ENCODE data around the gene IMMP2L. TPM values are rescaled to one million over a fixed set of nuclear protein-coding genes. Genes with fewer than 3 reads are reported as not detected.

IMMP2L gene
- total and polyA plus RNA-seq, 2 of the 13 experiments (the other 11 are each of a cell fraction or from before 2014, with no cell fraction given) = 7.8 to 16.9 TPM

DNA sequence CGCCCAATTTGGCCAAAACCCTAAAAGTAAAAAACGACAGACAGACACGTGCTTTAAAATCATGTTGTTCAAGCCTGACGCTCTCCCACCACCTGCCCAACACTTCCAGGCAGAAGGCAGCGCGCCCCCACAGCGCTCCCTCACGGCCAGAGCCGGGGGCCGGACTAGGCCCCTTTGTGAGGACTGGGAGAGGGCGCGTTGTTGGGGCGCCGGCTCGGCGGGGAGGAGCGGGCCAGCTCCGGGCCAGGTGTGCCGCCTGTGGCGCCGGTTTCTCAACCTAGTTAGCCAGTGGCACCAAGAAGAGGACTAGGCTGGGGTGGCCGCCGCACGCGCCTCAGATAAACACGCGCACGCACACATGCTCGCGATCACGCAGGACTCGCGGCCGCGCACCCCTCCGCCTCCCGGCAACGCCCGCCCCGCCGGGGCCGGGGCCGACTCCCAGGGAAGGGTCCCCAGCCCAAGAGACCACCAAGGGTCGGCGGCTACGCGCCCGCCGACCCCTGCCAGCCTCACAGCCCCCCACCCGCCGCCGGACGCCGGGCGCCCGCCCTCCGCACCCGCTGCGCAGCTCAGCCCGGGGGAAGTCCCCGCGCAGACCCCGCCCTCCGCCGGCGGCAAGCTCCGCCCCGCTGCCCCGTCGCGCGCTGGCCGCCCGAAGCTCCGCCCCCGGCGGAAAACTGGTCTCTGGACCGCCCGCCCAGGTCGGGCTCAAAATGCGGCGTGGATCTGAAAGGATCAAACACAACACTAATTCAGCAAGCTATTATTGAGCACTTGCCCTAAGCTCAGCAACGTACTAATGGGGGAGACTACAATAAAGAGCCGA, at the start of gene IMMP2L (continued):
- TF ChIP-seq IKZF4 (CRISPR knock-in tag; IDR thresholded peaks at IDR 0.05; ENCODE audit: borderline replicate concordance, low read depth, not compliant biosample characterization) (no peak), KMT2B (CRISPR knock-in tag; IDR thresholded peaks at IDR 0.05) (peak; percentile 66), ZNF782 (CRISPR knock-in tag; IDR thresholded peaks at IDR 0.05; ENCODE audit: borderline replicate concordance) (peak; percentile 89; the same call in 1 of the 2 replicates), CHD4 (IDR thresholded peaks at IDR 0.05; ENCODE audit: borderline replicate concordance, low read length) (no peak), EHMT2 (IDR thresholded peaks at IDR 0.05; ENCODE audit: borderline replicate concordance, low read depth, low read length) (no peak), HNF4G (IDR thresholded peaks at IDR 0.05; ENCODE audit: borderline replicate concordance, low read depth, low read length) (no peak), HNF4G (CRISPR knock-in tag; IDR thresholded peaks at IDR 0.05; ENCODE audit: borderline replicate concordance, low read depth) (no peak), ZFP36L2 (CRISPR knock-in tag; IDR thresholded peaks at IDR 0.05) (no peak), MZF1 (CRISPR knock-in tag; IDR thresholded peaks at IDR 0.05; ENCODE audit: borderline replicate concordance) (no peak), ARID2 (CRISPR knock-in tag; IDR thresholded peaks at IDR 0.05; ENCODE audit: borderline replicate concordance) (no peak), ZBTB8A (CRISPR knock-in tag; IDR thresholded peaks at IDR 0.05; ENCODE audit: borderline replicate concordance, low read depth) (no peak), JARID2 (CRISPR knock-in tag; IDR thresholded peaks at IDR 0.05; ENCODE audit: insufficient replicate concordance) (no peak), NONO (IDR thresholded peaks at IDR 0.05) (no peak), NONO (CRISPR knock-in tag; conservative IDR thresholded peaks at IDR 0.05) (0 out of 2 replicates have a peak, but pooled peaks have one; percentile 43), MED1 (CRISPR knock-in tag; IDR thresholded peaks at IDR 0.05) (no peak), ARNT2 (CRISPR knock-in tag; IDR thresholded peaks at IDR 0.05; ENCODE audit: low read depth) (no peak), ZNF558 (CRISPR knock-in tag; IDR thresholded peaks at IDR 0.05; ENCODE audit: borderline replicate concordance) (0 out of 2 replicates have a peak, but pooled peaks have one; percentile 62), TAF1 (CRISPR knock-in tag; IDR thresholded peaks at IDR 0.05) (peak; percentile 61; the same call in 1 of the 2 replicates)
- TF ChIP-seq, protein P1, sequence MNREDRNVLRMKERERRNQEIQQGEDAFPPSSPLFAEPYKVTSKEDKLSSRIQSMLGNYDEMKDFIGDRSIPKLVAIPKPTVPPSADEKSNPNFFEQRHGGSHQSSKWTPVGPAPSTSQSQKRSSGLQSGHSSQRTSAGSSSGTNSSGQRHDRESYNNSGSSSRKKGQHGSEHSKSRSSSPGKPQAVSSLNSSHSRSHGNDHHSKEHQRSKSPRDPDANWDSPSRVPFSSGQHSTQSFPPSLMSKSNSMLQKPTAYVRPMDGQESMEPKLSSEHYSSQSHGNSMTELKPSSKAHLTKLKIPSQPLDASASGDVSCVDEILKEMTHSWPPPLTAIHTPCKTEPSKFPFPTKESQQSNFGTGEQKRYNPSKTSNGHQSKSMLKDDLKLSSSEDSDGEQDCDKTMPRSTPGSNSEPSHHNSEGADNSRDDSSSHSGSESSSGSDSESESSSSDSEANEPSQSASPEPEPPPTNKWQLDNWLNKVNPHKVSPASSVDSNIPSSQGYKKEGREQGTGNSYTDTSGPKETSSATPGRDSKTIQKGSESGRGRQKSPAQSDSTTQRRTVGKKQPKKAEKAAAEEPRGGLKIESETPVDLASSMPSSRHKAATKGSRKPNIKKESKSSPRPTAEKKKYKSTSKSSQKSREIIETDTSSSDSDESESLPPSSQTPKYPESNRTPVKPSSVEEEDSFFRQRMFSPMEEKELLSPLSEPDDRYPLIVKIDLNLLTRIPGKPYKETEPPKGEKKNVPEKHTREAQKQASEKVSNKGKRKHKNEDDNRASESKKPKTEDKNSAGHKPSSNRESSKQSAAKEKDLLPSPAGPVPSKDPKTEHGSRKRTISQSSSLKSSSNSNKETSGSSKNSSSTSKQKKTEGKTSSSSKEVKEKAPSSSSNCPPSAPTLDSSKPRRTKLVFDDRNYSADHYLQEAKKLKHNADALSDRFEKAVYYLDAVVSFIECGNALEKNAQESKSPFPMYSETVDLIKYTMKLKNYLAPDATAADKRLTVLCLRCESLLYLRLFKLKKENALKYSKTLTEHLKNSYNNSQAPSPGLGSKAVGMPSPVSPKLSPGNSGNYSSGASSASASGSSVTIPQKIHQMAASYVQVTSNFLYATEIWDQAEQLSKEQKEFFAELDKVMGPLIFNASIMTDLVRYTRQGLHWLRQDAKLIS (CRISPR knock-in tag; IDR thresholded peaks at IDR 0.05) = no peak
- TF ChIP-seq, protein P2, sequence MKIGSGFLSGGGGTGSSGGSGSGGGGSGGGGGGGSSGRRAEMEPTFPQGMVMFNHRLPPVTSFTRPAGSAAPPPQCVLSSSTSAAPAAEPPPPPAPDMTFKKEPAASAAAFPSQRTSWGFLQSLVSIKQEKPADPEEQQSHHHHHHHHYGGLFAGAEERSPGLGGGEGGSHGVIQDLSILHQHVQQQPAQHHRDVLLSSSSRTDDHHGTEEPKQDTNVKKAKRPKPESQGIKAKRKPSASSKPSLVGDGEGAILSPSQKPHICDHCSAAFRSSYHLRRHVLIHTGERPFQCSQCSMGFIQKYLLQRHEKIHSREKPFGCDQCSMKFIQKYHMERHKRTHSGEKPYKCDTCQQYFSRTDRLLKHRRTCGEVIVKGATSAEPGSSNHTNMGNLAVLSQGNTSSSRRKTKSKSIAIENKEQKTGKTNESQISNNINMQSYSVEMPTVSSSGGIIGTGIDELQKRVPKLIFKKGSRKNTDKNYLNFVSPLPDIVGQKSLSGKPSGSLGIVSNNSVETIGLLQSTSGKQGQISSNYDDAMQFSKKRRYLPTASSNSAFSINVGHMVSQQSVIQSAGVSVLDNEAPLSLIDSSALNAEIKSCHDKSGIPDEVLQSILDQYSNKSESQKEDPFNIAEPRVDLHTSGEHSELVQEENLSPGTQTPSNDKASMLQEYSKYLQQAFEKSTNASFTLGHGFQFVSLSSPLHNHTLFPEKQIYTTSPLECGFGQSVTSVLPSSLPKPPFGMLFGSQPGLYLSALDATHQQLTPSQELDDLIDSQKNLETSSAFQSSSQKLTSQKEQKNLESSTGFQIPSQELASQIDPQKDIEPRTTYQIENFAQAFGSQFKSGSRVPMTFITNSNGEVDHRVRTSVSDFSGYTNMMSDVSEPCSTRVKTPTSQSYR (CRISPR knock-in tag; IDR thresholded peaks at IDR 0.05; ENCODE audit: borderline replicate concordance) = no peak
- TF ChIP-seq, protein P3, sequence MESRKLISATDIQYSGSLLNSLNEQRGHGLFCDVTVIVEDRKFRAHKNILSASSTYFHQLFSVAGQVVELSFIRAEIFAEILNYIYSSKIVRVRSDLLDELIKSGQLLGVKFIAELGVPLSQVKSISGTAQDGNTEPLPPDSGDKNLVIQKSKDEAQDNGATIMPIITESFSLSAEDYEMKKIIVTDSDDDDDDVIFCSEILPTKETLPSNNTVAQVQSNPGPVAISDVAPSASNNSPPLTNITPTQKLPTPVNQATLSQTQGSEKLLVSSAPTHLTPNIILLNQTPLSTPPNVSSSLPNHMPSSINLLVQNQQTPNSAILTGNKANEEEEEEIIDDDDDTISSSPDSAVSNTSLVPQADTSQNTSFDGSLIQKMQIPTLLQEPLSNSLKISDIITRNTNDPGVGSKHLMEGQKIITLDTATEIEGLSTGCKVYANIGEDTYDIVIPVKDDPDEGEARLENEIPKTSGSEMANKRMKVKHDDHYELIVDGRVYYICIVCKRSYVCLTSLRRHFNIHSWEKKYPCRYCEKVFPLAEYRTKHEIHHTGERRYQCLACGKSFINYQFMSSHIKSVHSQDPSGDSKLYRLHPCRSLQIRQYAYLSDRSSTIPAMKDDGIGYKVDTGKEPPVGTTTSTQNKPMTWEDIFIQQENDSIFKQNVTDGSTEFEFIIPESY (CRISPR knock-in tag; IDR thresholded peaks at IDR 0.05) = no peak

Measured in HepG2 (cell line).